Esophagus squamous epithelium (tissue), 5 donors: ENCODE results near the gene PRR14L. TPM values are rescaled to one million over a fixed set of nuclear protein-coding genes. Genes with fewer than 3 reads are reported as not detected.
"Not testable (repeated sequence)": the region's sequence is repeated elsewhere in the genome, so short reads cannot be mapped to it uniquely, and the experiment has no call there.

ENCODE experiments used
- DNase-seq: peaks from one replicate; lab custom pipeline; 2025; lab: John Stamatoyannopoulos, UW
- H3K27ac ChIP-seq, 4 donors: fragments of 200-600 bp; sonication (generic); one replicate each; pipeline ENCODE4 v1.5.1; 2016 to 2019; ENCODE audit warnings: mild to moderate bottlenecking in 1 of 4
- H3K27me3 ChIP-seq, 4 donors: fragments of 200-600 bp; sonication (generic); 1 replicate in 3 of 4; 2 replicates in 1 of 4; pipeline versions ENCODE4 v1.5.1 to v1.6.0; 2017 to 2021; ENCODE audit warnings: antibody characterized with exemption in 1 of 4
- H3K36me3 ChIP-seq, 3 donors: fragments of 200-600 bp; sonication (generic); one replicate each; pipeline ENCODE4 v1.5.1; 2016 to 2019
- H3K4me1 ChIP-seq, 3 donors: fragments of 200-600 bp; sonication (generic); one replicate each; pipeline ENCODE4 v1.5.1; 2017 to 2019
- H3K4me3 ChIP-seq, 4 donors: fragments of 200-600 bp; sonication (generic); 1 replicate in 3 of 4; 2 replicates in 1 of 4; pipeline ENCODE4 v1.5.1; 2016 to 2019; ENCODE audit warnings: mild to moderate bottlenecking in 2 of 4, moderate library complexity in 1 of 4
- H3K9me3 ChIP-seq, 3 donors: fragments of 200-600 bp; sonication (generic); one replicate each; pipeline ENCODE4 v1.5.1; 2016 to 2019
- CTCF ChIP-seq, 6 experiments: fragments of 450-650 bp in 4 of 6; fragments of 200-600 bp in 2 of 6; sonication (generic) in 2 of 6; IDR thresholded peaks; one replicate each; pipeline ENCODE4 v1.5.1; 2016 to 2019; ENCODE audit warnings: antibody characterized with exemption in 6 of 6, mild to moderate bottlenecking in 4 of 6, moderate library complexity in 4 of 6
- POLR2A ChIP-seq, 4 donors: fragments of 450-650 bp; IDR thresholded peaks; one replicate each; pipeline ENCODE4 v1.6.1; 2017; ENCODE audit warnings: antibody characterized with exemption in 4 of 4, mild to moderate bottlenecking in 4 of 4, moderate library complexity in 3 of 4
- WGBS, 2 donors: methylation state at CpG; one replicate each; pipeline ENCODE4 v1.1.5; 2018; 5-methylcytosine and 5-hydroxymethylcytosine counted together
- intact Hi-C: fragments of 100-400 bp; cut with DNase I; formaldehyde crosslinking; loops from one replicate; pipeline ENCODE4 v1.15.0; 2022
- total RNA-seq, 4 donors: library from RNA; depleted of rRNA; stranded (reverse); fragments of >200 nt; gene quantifications; one replicate each; pipeline ENCODE4 v1.1.0, GENCODE V29; 2016
- donor health status: DM: yes; HTN: yes; CAD: no.

The PRR14L gene
- total RNA-seq, 4 donors from 2014 or later = 17.2 to 30.5 (median 25.7) TPM

GRCh38 chr22:31728857-31729256, 21.1 kb downstream of the PRR14L start:
- intact Hi-C loops = no loop called here
- Histone ChIP-seq H3K9me3 (no peaks in the 10 kb centered on the region), H3K4me3 (no peak overlapping the region), H3K36me3 (peaks cover 0 to 69% (median 0%) of the 10 kb centered on the region in 3 donors), H3K27ac (no peak overlapping the region), H3K27me3 (no peaks in the 10 kb centered on the region), H3K4me1 (no peaks in the 10 kb centered on the region)
- no peak for DNase-seq
- WGBS, 2 donors = 95 to 96% methylated on average over 4 of the region's 4 CpGs
- no peak for TF ChIP-seq CTCF (IDR thresholded peaks at IDR 0.05)
- no peak for TF ChIP-seq POLR2A (IDR thresholded peaks at IDR 0.05)

GRCh38 chr22:31726692-31727091, 23.2 kb downstream of the PRR14L start:
- H3K27me3 ChIP-seq = no peaks in the 10 kb centered on the region
- intact Hi-C loops = no loop called here
- no peak for DNase-seq
- no peaks in the 10 kb centered on the region for H3K4me1 ChIP-seq
- H3K9me3 ChIP-seq = no peaks in the 10 kb centered on the region
- H3K27ac ChIP-seq = no peak overlapping the region
- peaks cover 0 to 74% (median 0%) of the 10 kb centered on the region in 3 donors for H3K36me3 ChIP-seq
- H3K4me3 ChIP-seq = no peak overlapping the region
- 62 to 77% methylated on average over 2 of the region's 3 CpGs for WGBS, 2 donors
- TF ChIP-seq POLR2A (IDR thresholded peaks at IDR 0.05) (no peak), CTCF (IDR thresholded peaks at IDR 0.05) (no peak)

- H3K27me3 ChIP-seq = no peaks in the 10 kb centered on the region
- DNase-seq = no peak
- H3K4me1 ChIP-seq = peaks cover 0 to 6% (median 0%) of the 10 kb centered on the region in 3 donors
- TF ChIP-seq CTCF (IDR thresholded peaks at IDR 0.05) (no peak), POLR2A (IDR thresholded peaks at IDR 0.05) (no peak)
- WGBS, 2 donors = 91 to 95% methylated on average over 5 of the region's 5 CpGs
- no peaks in the 10 kb centered on the region for H3K9me3 ChIP-seq
- intact Hi-C loops = no loop called here
- H3K27ac ChIP-seq = no peak overlapping the region
- no peak overlapping the region for H3K4me3 ChIP-seq
- peaks cover 0 to 94% (median 0%) of the 10 kb centered on the region in 3 donors for H3K36me3 ChIP-seq
Measured at GRCh38 chr22:31723723-31724122, 26.2 kb downstream of the PRR14L start.

GRCh38 chr22:31719850-31720471, 30.0 kb downstream of the PRR14L start:
- Histone ChIP-seq H3K27ac (no peak overlapping the region), H3K9me3 (no peaks in the 10 kb centered on the region), H3K36me3 (peaks cover 8 to 99% (median 11%) of the 10 kb centered on the region in 3 donors), H3K4me1 (peaks cover 0 to 6% (median 0%) of the 10 kb centered on the region in 3 donors), H3K27me3 (no peaks in the 10 kb centered on the region), H3K4me3 (no peak overlapping the region)
- TF ChIP-seq POLR2A (IDR thresholded peaks at IDR 0.05) = no peak
- no peak for TF ChIP-seq CTCF (IDR thresholded peaks at IDR 0.05)
- intact Hi-C loops = no loop called here
- WGBS, 2 donors = 79 to 84% methylated on average over 5 to 7 of the region's 7 CpGs
- no peak for DNase-seq

- no peak for DNase-seq
- H3K9me3 ChIP-seq = no peaks in the 10 kb centered on the region
- TF ChIP-seq CTCF (IDR thresholded peaks at IDR 0.05) (no peak), POLR2A (IDR thresholded peaks at IDR 0.05) (no peak)
- peaks cover 14 to 99% (median 31%) of the 10 kb centered on the region in 3 donors for H3K36me3 ChIP-seq
- WGBS, 2 donors = 82 to 88% methylated on average over 5 of the region's 5 CpGs
- intact Hi-C loops = no loop called here
- peaks cover 0 to 6% (median 0%) of the 10 kb centered on the region in 3 donors for H3K4me1 ChIP-seq
- H3K27ac ChIP-seq = no peak overlapping the region
- H3K4me3 ChIP-seq = no peak overlapping the region
- no peaks in the 10 kb centered on the region for H3K27me3 ChIP-seq
Measured at GRCh38 chr22:31715147-31715778, 34.7 kb downstream of the PRR14L start.

- not testable (repeated sequence) for DNase-seq
Measured at GRCh38 chr22:31711226-31711625, 38.7 kb downstream of the PRR14L start.

More at GRCh38 chr22:31711226-31711625, 38.7 kb downstream of the PRR14L start:
- H3K36me3 ChIP-seq = peaks cover 6 to 100% (median 30%) of the 10 kb centered on the region in 3 donors
- H3K4me1 ChIP-seq, H3K27me3 ChIP-seq, H3K9me3 ChIP-seq, intact Hi-C loops, H3K27ac ChIP-seq, H3K4me3 ChIP-seq: not testable (repeated sequence)
- 80 to 93% methylated on average over 12 of the region's 12 CpGs for WGBS, 2 donors
